GM18499 (cell line): ENCODE data around the gene MLF2.
"Not testable (repeated sequence)": the region's sequence is repeated elsewhere in the genome, so short reads cannot be mapped to it uniquely, and the experiment has no call there.

ENCODE experiments used
- ATAC-seq: cut with Tn5 transposase; IDR thresholded peaks from one replicate; pipeline ENCODE4 v1.9.1; 2021; ENCODE audit warnings: moderate number of reproducible peaks; ENCODE audit not compliant: insufficient read depth, unreplicated experiment

MLF2 gene

DNA sequence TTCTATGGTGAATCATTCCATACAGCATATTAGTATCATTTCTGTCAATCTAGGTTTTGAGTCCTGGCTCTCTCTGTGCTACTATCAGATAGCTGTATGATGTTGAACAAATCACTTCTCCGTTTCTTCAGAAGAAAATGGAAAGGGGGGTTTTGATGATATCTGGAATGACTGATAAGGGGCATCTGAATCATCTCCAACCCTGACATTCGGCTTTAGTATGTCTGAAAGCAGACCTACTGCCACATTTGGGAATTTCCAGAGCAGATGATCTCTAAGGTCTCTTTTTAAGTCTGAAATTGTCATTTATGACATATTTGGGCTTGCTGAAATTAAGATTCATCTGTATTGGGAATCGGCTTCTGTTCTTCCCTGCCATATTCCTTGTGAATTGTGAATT is 10.1 kb downstream of the MLF2 start:
- no peak for ATAC-seq

DNA sequence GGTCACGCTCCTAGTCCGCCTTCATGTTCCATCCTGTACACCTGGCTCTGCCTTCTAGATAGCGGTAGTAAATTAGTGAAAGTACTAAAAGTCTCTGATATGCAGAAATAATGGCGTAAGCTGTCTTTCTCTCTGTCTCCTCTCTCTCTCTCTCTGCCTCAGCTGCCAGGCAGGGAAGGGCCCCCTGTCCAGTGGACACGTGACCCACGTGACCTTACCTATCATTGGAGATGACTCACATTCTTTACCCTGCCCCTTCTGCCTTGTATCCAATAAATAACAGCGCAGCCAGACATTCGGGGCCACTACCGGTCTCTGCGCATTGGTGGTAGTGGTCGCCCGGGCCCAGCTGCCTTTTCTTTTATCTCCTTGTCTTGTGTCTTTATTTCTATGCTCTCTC is 10.9 kb downstream of the MLF2 start:
- not testable (repeated sequence) for ATAC-seq

DNA sequence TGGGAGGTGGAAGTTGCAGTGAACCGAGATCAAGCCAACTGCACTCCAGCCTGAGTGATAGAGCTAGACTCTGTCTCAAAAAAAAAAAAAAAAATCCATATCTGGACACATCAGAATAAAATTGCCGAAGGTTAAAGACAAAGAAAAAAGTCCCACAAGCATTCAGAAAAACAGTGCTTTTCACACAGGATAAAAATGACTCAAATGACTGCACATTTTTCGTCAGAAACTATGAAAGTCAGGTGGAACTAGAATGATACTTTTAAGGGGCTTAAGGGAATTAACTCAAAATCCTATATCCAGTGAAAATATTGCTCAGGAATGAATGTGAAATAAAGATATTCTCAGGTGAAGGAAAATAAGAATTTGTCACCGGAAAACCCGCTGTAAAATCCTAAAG is 16.2 kb downstream of the MLF2 start:
- ATAC-seq, result no peak

- ATAC-seq, result no peak
Measured at GRCh38 chr12:6735448-6736191, 17.3 kb downstream of the MLF2 start.

DNA sequence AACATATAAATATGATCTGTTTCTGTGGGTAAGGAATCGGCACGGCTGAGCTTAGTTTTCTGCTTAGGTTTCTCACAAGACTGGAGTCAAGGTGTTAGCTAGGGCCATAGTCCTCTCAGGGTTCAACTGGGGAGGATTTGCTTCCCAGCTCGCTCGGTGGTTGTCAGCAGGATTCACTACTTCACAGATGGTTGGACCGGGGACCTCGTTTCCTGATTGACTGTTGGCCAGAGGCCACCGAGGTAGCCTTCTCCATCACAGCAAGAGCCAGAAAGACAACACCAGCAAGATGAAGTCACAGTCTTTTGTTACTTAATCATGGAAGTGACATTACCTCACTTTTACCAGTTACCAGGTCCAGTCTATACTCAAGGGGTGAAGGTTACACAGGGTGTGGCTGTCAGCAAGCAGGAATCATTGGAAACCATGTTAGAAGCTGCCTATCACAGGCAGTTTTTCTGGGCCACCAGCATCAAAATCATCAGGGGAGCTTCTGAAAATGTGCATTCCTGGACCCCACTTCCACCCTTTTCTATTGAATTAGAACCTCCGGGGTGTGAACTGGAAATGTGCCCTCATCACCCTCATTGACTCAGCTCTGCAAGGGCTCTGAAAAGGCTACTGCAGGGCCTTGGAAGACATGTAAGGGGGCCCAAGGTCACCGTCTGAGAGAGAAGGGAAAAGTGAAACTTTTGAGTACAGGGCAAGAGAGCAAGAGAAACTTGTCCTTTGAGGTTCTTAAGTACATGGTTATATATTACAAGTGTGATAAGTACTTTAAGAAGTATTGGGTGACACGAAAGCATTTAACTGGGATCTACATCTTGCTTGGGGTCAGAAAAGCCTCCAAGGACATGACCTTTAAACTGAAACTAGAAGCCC is 18.2 kb downstream of the MLF2 start:
- no peak for ATAC-seq

DNA sequence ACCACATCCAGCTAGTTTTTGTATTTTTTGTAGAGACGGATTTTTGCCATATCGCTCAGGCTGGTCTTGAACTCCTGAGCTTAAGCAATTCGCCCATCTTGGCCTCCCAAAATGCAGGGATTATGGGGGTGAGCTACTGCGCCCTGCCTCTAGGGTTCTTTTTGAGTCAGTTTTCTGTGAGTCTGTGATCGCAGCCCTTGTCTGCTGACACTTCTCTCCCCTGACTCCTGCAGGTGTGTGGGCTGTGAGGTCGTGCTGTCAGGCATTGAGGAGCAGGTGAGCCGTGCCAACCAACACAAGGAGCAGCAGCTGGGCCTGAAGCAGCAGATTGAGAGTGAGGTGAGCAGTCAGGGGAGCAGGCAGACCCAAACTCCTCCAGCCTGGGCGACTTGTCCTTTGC is 22.8 kb downstream of the MLF2 start:
- ATAC-seq, result no peak

- no peak for ATAC-seq
Measured at GRCh38 chr12:6729186-6729585, 23.8 kb downstream of the MLF2 start.

- ATAC-seq, result no peak
Measured at GRCh38 chr12:6725350-6725749, 27.6 kb downstream of the MLF2 start.

GRCh38 chr12:6724409-6724797 is 28.5 kb downstream of the MLF2 start:
- peak; percentile 6 for ATAC-seq

GRCh38 chr12:6723607-6724408 is 29.1 kb downstream of the MLF2 start, which contains the start of gene COPS7A:
Gene COPS7A (plus strand): TSS chr12:6724046. CDS start chr12:6724657, 611 bp downstream.
- ATAC-seq, result peak; percentile 87

DNA sequence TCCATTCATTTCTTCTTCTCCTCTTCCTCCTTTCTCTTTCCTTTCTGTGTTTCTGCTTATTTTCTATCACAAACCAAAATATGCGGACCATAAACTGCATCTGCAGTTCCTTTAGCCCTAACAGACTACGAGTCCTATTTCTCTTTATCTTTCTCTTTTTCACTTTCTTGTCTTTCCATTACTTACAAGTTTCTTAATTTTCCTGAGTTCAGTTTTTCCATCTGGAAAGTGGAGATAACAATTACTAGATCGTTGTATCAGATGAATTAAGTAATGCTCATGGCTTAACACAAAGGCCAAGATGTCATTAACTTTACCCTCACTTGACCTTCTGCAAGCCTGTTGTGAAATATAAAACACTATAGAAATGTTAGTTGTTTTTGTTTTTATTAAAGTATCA is 30.1 kb downstream of the MLF2 start:
- no peak for ATAC-seq

DNA sequence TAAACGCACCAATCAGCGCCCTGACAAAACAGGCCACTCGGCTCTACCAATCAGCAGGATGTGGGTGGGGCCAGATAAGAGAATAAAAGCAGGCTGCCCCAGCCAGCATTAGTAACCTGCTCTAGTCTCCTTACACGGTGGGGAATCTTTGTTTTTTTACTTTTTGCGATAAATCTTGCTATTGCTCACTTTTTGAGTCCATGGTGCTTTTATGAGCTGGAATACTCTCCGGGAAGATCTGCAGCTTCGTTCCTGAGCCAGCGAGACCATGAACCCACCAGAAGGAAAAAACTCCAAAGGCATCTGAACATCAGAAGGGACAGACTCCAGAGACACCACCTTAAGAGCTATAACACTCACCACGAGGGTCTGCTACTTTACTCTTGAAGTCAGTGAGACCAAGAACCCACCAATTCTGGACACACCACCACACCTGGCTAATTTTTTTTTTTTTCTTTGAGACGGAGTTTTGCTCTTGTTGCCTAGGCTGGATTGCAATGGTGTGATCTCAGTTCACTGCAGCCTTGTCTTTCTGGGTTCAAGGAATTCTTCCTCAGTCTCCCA is 36.0 kb downstream of the MLF2 start:
- no peak for ATAC-seq

GRCh38 chr12:6716031-6716873 is 36.7 kb downstream of the MLF2 start:
- ATAC-seq, result not testable (repeated sequence)

GRCh38 chr12:6708960-6709394 is 44.0 kb downstream of the MLF2 start:
- no peak for ATAC-seq

- not testable (repeated sequence) for ATAC-seq
Measured at GRCh38 chr12:6708351-6708750, 44.6 kb downstream of the MLF2 start.

GRCh38 chr12:6703631-6704030 is 49.3 kb downstream of the MLF2 start:
- no peak for ATAC-seq

GRCh38 chr12:6701078-6701768 is 51.7 kb downstream of the MLF2 start:
- no peak for ATAC-seq

GRCh38 chr12:6700646-6701051 is 52.3 kb downstream of the MLF2 start, which contains the start of gene PIANP:
Gene PIANP (minus strand): TSS chr12:6700815. CDS start chr12:6698061, 2,754 bp downstream.
- ATAC-seq, result no peak
